Measurements from ENCODE around the gene PRR33.

Gene PRR33

GRCh38 chr11:1923201-1923956, 31.7 kb upstream of the PRR33 start:
- H3K4me3 ChIP-seq (ENCODE audit: low read depth, low read length) = no peak overlapping the region
- TF ChIP-seq CTCF (IDR thresholded peaks at IDR 0.05; ENCODE audit: insufficient read depth, low read depth, low read length, missing control alignments) = no peak
- DNase-seq (ENCODE audit: low read depth) = no peak

GRCh38 chr11:1922481-1923081, 30.9 kb upstream of the PRR33 start:
- no peak overlapping the region for H3K4me3 ChIP-seq (ENCODE audit: low read depth, low read length)
- DNase-seq (ENCODE audit: low read depth) = no peak
- no peak for TF ChIP-seq CTCF (IDR thresholded peaks at IDR 0.05; ENCODE audit: insufficient read depth, low read depth, low read length, missing control alignments)

- TF ChIP-seq CTCF (IDR thresholded peaks at IDR 0.05; ENCODE audit: insufficient read depth, low read depth, low read length, missing control alignments) = no peak
- no peak for DNase-seq (ENCODE audit: low read depth)
- no peak overlapping the region for H3K4me3 ChIP-seq (ENCODE audit: low read depth, low read length)
Observed at GRCh38 chr11:1921574-1922141, 30.0 kb upstream of the PRR33 start.

GRCh38 chr11:1920909-1921573, 29.3 kb upstream of the PRR33 start:
- peak; percentile 18 for DNase-seq (ENCODE audit: low read depth)
- TF ChIP-seq CTCF (IDR thresholded peaks at IDR 0.05; ENCODE audit: insufficient read depth, low read depth, low read length, missing control alignments) = no peak
- no peak overlapping the region for H3K4me3 ChIP-seq (ENCODE audit: low read depth, low read length)

GRCh38 chr11:1920128-1920908, 28.6 kb upstream of the PRR33 start:
- TF ChIP-seq CTCF (IDR thresholded peaks at IDR 0.05; ENCODE audit: insufficient read depth, low read depth, low read length, missing control alignments) = no peak
- DNase-seq (ENCODE audit: low read depth) = no peak
- no peak overlapping the region for H3K4me3 ChIP-seq (ENCODE audit: low read depth, low read length)

- TF ChIP-seq CTCF (IDR thresholded peaks at IDR 0.05; ENCODE audit: insufficient read depth, low read depth, low read length, missing control alignments) = no peak
- no peak within 1 kb of the TSS for H3K4me3 ChIP-seq (ENCODE audit: low read depth, low read length)
- DNase-seq (ENCODE audit: low read depth) = no peak
Observed at GRCh38 chr11:1919391-1920127, 27.9 kb upstream of the PRR33 start, which contains the start of gene TNNT3. Gene TNNT3 (plus strand): TSS chr11:1919703. CDS start chr11:1922875, 3,172 bp downstream.
